Loucy (cell line): ENCODE measurements around the gene TMEM108.

ENCODE experiments used
- H2AFZ ChIP-seq: fragments of 200-600 bp; sonication (generic); 2 replicates; pipeline ENCODE4 v1.6.0; 2016; ENCODE audit warnings: antibody characterized with exemption, mild to moderate bottlenecking, low read length, moderate library complexity
- H3F3A ChIP-seq: fragments of 200-600 bp; 2 replicates; pipeline ENCODE4 v1.6.0; 2016; ENCODE audit warnings: antibody characterized with exemption, low read depth, mild to moderate bottlenecking
- H3K27me3 ChIP-seq: fragments of 200-600 bp; sonication (generic); 2 replicates; pipeline ENCODE4 v1.6.1; 2014; ENCODE audit warnings: low read length, mild to moderate bottlenecking; ENCODE audit not compliant: insufficient read depth, poor library complexity, severe bottlenecking
- H3K36me3 ChIP-seq: fragments of 200-600 bp; sonication (generic); 2 replicates; pipeline ENCODE4 v1.6.1; 2016; ENCODE audit warnings: low read length; ENCODE audit not compliant: insufficient read depth
- H3K4me1 ChIP-seq: fragments of 200-600 bp; sonication (generic); 2 replicates; pipeline ENCODE4 v1.5.1; 2014; ENCODE audit warnings: low read length, mild to moderate bottlenecking; ENCODE audit not compliant: insufficient read depth, poor library complexity, severe bottlenecking
- H3K4me2 ChIP-seq: fragments of 200-600 bp; sonication (generic); 2 replicates; pipeline ENCODE4 v1.6.0; 2014; ENCODE audit warnings: antibody characterized with exemption, low read length, low read depth, mild to moderate bottlenecking; ENCODE audit not compliant: poor library complexity, severe bottlenecking
- H3K4me3 ChIP-seq: fragments of 200-600 bp; sonication (generic); 2 replicates; pipeline ENCODE4 v1.5.1; 2014; ENCODE audit warnings: low read length, mild to moderate bottlenecking, mixed read lengths; ENCODE audit not compliant: poor library complexity, severe bottlenecking
- H3K79me2 ChIP-seq: fragments of 200-600 bp; sonication (generic); 2 replicates; pipeline ENCODE4 v1.6.1; 2014; ENCODE audit warnings: low read length; ENCODE audit not compliant: insufficient read depth
- H3K9ac ChIP-seq: fragments of 200-600 bp; sonication (generic); 2 replicates; pipeline ENCODE4 v1.6.0; 2014; ENCODE audit warnings: mild to moderate bottlenecking, low read depth, low read length, moderate library complexity; ENCODE audit not compliant: poor library complexity, severe bottlenecking
- H3K9me2 ChIP-seq: fragments of 200-600 bp; sonication (generic); replicated peaks from 2 replicates; pipeline ENCODE4 v1.6.1; 2016; ENCODE audit warnings: low read depth, low read length, mixed read lengths
- H3K9me3 ChIP-seq: fragments of 200-600 bp; sonication (generic); 2 replicates; pipeline ENCODE4 v1.6.1; 2014; ENCODE audit warnings: mild to moderate bottlenecking, antibody characterized with exemption, low read length, low read depth; ENCODE audit not compliant: insufficient read depth
- H4K20me1 ChIP-seq: fragments of 200-600 bp; sonication (generic); 2 replicates; pipeline ENCODE4 v1.6.0; 2014; ENCODE audit warnings: antibody characterized with exemption, low read length, mild to moderate bottlenecking; ENCODE audit not compliant: insufficient read depth, poor library complexity, severe bottlenecking
- CTCF ChIP-seq: fragments of 200-600 bp; sonication (generic); conservative IDR thresholded peaks from 2 replicates; pipeline ENCODE4 v1.5.1; 2014; ENCODE audit warnings: mild to moderate bottlenecking, antibody characterized with exemption, low read length
- EZH2phosphoT487 ChIP-seq: fragments of 200-600 bp; IDR thresholded peaks from 2 replicates; pipeline ENCODE4 v1.6.1; 2018; ENCODE audit warnings: antibody characterized with exemption, mild to moderate bottlenecking, moderate library complexity, borderline replicate concordance

The TMEM108 gene

GRCh38 chr3:133271042-133271441, 232.9 kb downstream of the TMEM108 start:
- Histone ChIP-seq H3K4me3 (no peak overlapping the region), H3K27me3 (no peaks in the 10 kb centered on the region), H4K20me1 (no peaks in the 10 kb centered on the region), H3K79me2 (no peaks in the 10 kb centered on the region), H2AFZ (no peak overlapping the region), H3K9me3 (no peaks in the 10 kb centered on the region), H3K36me3 (no peaks in the 10 kb centered on the region), H3K4me2 (no peak overlapping the region), H3K4me1 (no peaks in the 10 kb centered on the region), H3K9me2 (no peaks in the 10 kb centered on the region), H3F3A (no peaks in the 10 kb centered on the region), H3K9ac (no peak overlapping the region)
- no peak for TF ChIP-seq EZH2phosphoT487
- no peak for TF ChIP-seq CTCF

GRCh38 chr3:133271539-133271938, 233.3 kb downstream of the TMEM108 start:
- no peaks in the 10 kb centered on the region for H3K9me2 ChIP-seq
- no peak overlapping the region for H3K9ac ChIP-seq
- H3K79me2 ChIP-seq = no peaks in the 10 kb centered on the region
- no peak for TF ChIP-seq EZH2phosphoT487
- no peaks in the 10 kb centered on the region for H3K36me3 ChIP-seq
- H3K4me1 ChIP-seq = no peaks in the 10 kb centered on the region
- no peaks in the 10 kb centered on the region for H3K27me3 ChIP-seq
- no peaks in the 10 kb centered on the region for H3K9me3 ChIP-seq
- H3F3A ChIP-seq = no peaks in the 10 kb centered on the region
- H2AFZ ChIP-seq = no peak overlapping the region
- H4K20me1 ChIP-seq = no peaks in the 10 kb centered on the region
- no peak overlapping the region for H3K4me3 ChIP-seq
- no peak overlapping the region for H3K4me2 ChIP-seq

GRCh38 chr3:133273346-133273745, 235.2 kb downstream of the TMEM108 start:
- H3K9me2 ChIP-seq = no peaks in the 10 kb centered on the region
- no peak overlapping the region for H2AFZ ChIP-seq
- no peak for TF ChIP-seq CTCF
- TF ChIP-seq EZH2phosphoT487 = no peak
- H3F3A ChIP-seq = no peaks in the 10 kb centered on the region
- no peak overlapping the region for H3K4me3 ChIP-seq
- H3K27me3 ChIP-seq = no peaks in the 10 kb centered on the region
- H3K9ac ChIP-seq = no peak overlapping the region
- no peaks in the 10 kb centered on the region for H3K79me2 ChIP-seq
- no peaks in the 10 kb centered on the region for H3K36me3 ChIP-seq
- no peak overlapping the region for H3K4me2 ChIP-seq
- H4K20me1 ChIP-seq = no peaks in the 10 kb centered on the region
- H3K4me1 ChIP-seq = no peaks in the 10 kb centered on the region
- H3K9me3 ChIP-seq = no peaks in the 10 kb centered on the region

DNA sequence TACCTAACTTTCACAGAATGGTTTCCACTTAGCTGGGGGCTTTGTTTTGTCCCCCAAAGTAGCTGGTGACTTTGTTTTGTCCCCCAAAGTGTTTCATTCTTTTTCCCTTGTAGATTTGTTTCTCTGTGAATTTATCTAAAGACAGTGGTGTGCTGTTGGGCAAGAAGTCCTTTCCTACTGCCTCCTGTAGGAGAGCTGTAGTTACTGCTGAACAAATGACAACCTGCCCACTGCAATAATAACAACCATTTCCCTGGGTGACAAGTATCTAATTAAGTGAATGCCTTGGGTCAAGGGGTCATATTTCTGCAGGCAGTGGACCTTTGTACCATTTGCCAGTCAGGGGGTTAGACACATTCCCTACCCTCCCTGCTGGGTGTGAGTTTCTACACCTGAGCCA, 236.3 kb downstream of the TMEM108 start:
- no peaks in the 10 kb centered on the region for H3K27me3 ChIP-seq
- no peaks in the 10 kb centered on the region for H4K20me1 ChIP-seq
- H3K36me3 ChIP-seq = no peaks in the 10 kb centered on the region
- no peak overlapping the region for H3K4me2 ChIP-seq
- H3K9ac ChIP-seq = no peak overlapping the region
- no peak overlapping the region for H3K4me3 ChIP-seq
- no peak overlapping the region for H2AFZ ChIP-seq
- no peaks in the 10 kb centered on the region for H3K79me2 ChIP-seq
- H3K9me2 ChIP-seq = no peaks in the 10 kb centered on the region
- H3F3A ChIP-seq = no peaks in the 10 kb centered on the region
- peak; percentile 44 for TF ChIP-seq CTCF
- no peak for TF ChIP-seq EZH2phosphoT487
- no peaks in the 10 kb centered on the region for H3K4me1 ChIP-seq
- H3K9me3 ChIP-seq = no peaks in the 10 kb centered on the region
